ENCODE results near the gene FAM72D.
"Not testable (repeated sequence)": the region's sequence is repeated elsewhere in the genome, so short reads cannot be mapped to it uniquely, and the experiment has no call there.

The FAM72D gene

GRCh38 chr1:145155873-145156272 lies 60.1 kb downstream of the FAM72D start:
- DNase-seq: peak; percentile 27

- DNase-seq: peak; percentile 90
Measured at GRCh38 chr1:145156891-145157610, 61.3 kb downstream of the FAM72D start.

GRCh38 chr1:145157715-145158114 lies 61.9 kb downstream of the FAM72D start:
- not testable (repeated sequence) for DNase-seq

- DNase-seq: not testable (repeated sequence)
Measured at GRCh38 chr1:145161046-145161752, 65.4 kb downstream of the FAM72D start.

Data from retina (tissue), 1 donor.